HEK293 (cell line): ENCODE data around the gene DNAH8.

Source experiments
- KLF10 ChIP-seq: fragments of 450-650 bp; IDR thresholded peaks from 2 replicates; pipeline ENCODE4 v1.5.1; 2018; ENCODE audit warnings: missing biosample characterization, mild to moderate bottlenecking, missing genetic modification characterization
- ZNF121 ChIP-seq: fragments of 450-650 bp; formaldehyde crosslinking; IDR thresholded peaks from 2 replicates; pipeline ENCODE4 v1.5.1; 2016; ENCODE audit warnings: missing biosample characterization, missing genetic modification characterization
- ZNF133 ChIP-seq: fragments of 450-650 bp; formaldehyde crosslinking; IDR thresholded peaks from 2 replicates; pipeline ENCODE4 v1.5.1; 2016; ENCODE audit warnings: missing biosample characterization, missing genetic modification characterization
- ZNF350 ChIP-seq: fragments of 450-650 bp; formaldehyde crosslinking; IDR thresholded peaks from 2 replicates; pipeline ENCODE4 v1.5.0; 2017; ENCODE audit warnings: missing biosample characterization, mild to moderate bottlenecking, missing genetic modification characterization
- TF ChIP-seq, protein P1 (sequence below): fragments of 450-650 bp; formaldehyde crosslinking; IDR thresholded peaks from 2 replicates; pipeline ENCODE4 v1.5.1; 2016; ENCODE audit warnings: missing biosample characterization, missing genetic modification characterization
- TF ChIP-seq, protein P2 (sequence below): sonication (generic); formaldehyde crosslinking; IDR thresholded peaks from 2 replicates; pipeline ENCODE4 v1.8.1; 2022; ENCODE audit warnings: mild to moderate bottlenecking, moderate library complexity, missing genetic modification reagents

DNA sequence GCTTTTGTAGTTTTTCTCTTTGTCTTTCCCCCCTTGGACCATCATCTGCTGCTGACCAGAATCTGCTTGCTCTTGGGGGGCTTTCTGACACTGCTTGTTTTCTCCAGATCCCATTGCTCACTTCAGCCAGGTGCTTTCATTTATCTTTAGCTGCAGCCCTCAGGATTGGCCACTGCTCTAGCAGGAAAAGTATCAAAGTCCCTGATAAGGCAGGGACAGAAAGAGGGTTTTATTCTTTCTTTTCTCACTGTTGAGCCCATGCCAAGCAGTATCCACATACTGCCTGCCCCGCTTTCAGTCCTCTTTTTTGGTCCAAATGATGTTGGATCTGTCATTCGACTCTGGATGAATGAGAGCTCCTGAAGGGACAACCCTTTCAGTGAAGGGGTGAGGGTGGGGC lies 141.4 kb downstream of the DNAH8 start:
- TF ChIP-seq ZNF121 (tag by site-specific recombination) (no peak), KLF10 (tag by site-specific recombination) (no peak), ZNF350 (tag by site-specific recombination) (no peak), ZNF133 (tag by site-specific recombination) (no peak)
- TF ChIP-seq, protein P1, sequence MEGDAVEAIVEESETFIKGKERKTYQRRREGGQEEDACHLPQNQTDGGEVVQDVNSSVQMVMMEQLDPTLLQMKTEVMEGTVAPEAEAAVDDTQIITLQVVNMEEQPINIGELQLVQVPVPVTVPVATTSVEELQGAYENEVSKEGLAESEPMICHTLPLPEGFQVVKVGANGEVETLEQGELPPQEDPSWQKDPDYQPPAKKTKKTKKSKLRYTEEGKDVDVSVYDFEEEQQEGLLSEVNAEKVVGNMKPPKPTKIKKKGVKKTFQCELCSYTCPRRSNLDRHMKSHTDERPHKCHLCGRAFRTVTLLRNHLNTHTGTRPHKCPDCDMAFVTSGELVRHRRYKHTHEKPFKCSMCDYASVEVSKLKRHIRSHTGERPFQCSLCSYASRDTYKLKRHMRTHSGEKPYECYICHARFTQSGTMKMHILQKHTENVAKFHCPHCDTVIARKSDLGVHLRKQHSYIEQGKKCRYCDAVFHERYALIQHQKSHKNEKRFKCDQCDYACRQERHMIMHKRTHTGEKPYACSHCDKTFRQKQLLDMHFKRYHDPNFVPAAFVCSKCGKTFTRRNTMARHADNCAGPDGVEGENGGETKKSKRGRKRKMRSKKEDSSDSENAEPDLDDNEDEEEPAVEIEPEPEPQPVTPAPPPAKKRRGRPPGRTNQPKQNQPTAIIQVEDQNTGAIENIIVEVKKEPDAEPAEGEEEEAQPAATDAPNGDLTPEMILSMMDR (tag by site-specific recombination): no peak
- TF ChIP-seq, protein P2, sequence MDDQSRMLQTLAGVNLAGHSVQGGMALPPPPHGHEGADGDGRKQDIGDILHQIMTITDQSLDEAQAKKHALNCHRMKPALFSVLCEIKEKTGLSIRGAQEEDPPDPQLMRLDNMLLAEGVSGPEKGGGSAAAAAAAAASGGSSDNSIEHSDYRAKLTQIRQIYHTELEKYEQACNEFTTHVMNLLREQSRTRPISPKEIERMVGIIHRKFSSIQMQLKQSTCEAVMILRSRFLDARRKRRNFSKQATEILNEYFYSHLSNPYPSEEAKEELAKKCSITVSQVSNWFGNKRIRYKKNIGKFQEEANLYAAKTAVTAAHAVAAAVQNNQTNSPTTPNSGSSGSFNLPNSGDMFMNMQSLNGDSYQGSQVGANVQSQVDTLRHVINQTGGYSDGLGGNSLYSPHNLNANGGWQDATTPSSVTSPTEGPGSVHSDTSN (CRISPR knock-in tag): no peak
